ENCODE data around the gene SPATA25.

Gene SPATA25

GRCh38 chr20:45893831-45894230, 6.4 kb upstream of the SPATA25 start:
- TF ChIP-seq CTCF (IDR thresholded peaks at IDR 0.05; ENCODE audit: low read depth, low read length, missing control alignments) = no peak
- DNase-seq (ENCODE audit: low read depth) = peak; percentile 31
- in situ Hi-C loops (cut with HindIII; ENCODE audit: low sequenced_read_pairs) = no loop called here
- no peak overlapping the region for H3K4me3 ChIP-seq (ENCODE audit: low read depth, low read length)

- in situ Hi-C loops (cut with HindIII; ENCODE audit: low sequenced_read_pairs) = no loop called here
- no peak overlapping the region for H3K4me3 ChIP-seq (ENCODE audit: low read depth, low read length)
- TF ChIP-seq CTCF (IDR thresholded peaks at IDR 0.05; ENCODE audit: low read depth, low read length, missing control alignments) = no peak
- no peak for DNase-seq (ENCODE audit: low read depth)
These were observed 5.5 kb upstream of the SPATA25 start for GRCh38 chr20:45892828-45893500.

- in situ Hi-C loops (cut with HindIII; ENCODE audit: low sequenced_read_pairs) = no loop called here
- peak; percentile 31 for TF ChIP-seq CTCF (IDR thresholded peaks at IDR 0.05; ENCODE audit: low read depth, low read length, missing control alignments)
- DNase-seq (ENCODE audit: low read depth) = no peak
- peak overlapping the region; percentile 78 for H3K4me3 ChIP-seq (ENCODE audit: low read depth, low read length)
These were observed 4.8 kb upstream of the SPATA25 start for GRCh38 chr20:45892049-45892825.

GRCh38 chr20:45890985-45891983, 3.9 kb upstream of the SPATA25 start, which contains the start of the genes CTSA and NEURL2:
TSS of gene CTSA (plus strand) at chr20:45891335. CDS start at chr20:45891569, 234 bp downstream.
TSS of gene NEURL2 (minus strand) at chr20:45891208. CDS start at chr20:45890991, 217 bp downstream.
- DNase-seq (ENCODE audit: low read depth) = peak; percentile 69
- in situ Hi-C loops (cut with HindIII; ENCODE audit: low sequenced_read_pairs) = no loop called here
- H3K4me3 ChIP-seq (ENCODE audit: low read depth, low read length) = peak within 1 kb of the TSS; percentile 78
- TF ChIP-seq CTCF (IDR thresholded peaks at IDR 0.05; ENCODE audit: low read depth, low read length, missing control alignments) = no peak

- in situ Hi-C loops (cut with HindIII; ENCODE audit: low sequenced_read_pairs) = no loop called here
- DNase-seq (ENCODE audit: low read depth) = peak; percentile 61
- peak overlapping the region; percentile 78 for H3K4me3 ChIP-seq (ENCODE audit: low read depth, low read length)
- TF ChIP-seq CTCF (IDR thresholded peaks at IDR 0.05; ENCODE audit: low read depth, low read length, missing control alignments) = peak; percentile 79
These were observed 2.9 kb upstream of the SPATA25 start for GRCh38 chr20:45890077-45890984.
